Measurements from ENCODE around the gene PKN3. TPM values are rescaled to one million over a fixed set of nuclear protein-coding genes. Genes with fewer than 3 reads are reported as not detected.

Gene PKN3
- total and polyA plus RNA-seq, 9 of the 15 experiments (the other 6 are each of a cell fraction or from before 2014, with no cell fraction given), result 0.82 to 49.2 (median 19.7) TPM

- TF ChIP-seq ZBTB9 (CRISPR knock-in tag; IDR thresholded peaks at IDR 0.05), result no peak
- TF ChIP-seq ZBTB2 (IDR thresholded peaks at IDR 0.05), result peak; percentile 45; the same call in 1 of the 2 replicates
- TF ChIP-seq MEF2D (tag; conservative IDR thresholded peaks at IDR 0.05; ENCODE audit: low read depth), result no peak
- TF ChIP-seq, protein P1, sequence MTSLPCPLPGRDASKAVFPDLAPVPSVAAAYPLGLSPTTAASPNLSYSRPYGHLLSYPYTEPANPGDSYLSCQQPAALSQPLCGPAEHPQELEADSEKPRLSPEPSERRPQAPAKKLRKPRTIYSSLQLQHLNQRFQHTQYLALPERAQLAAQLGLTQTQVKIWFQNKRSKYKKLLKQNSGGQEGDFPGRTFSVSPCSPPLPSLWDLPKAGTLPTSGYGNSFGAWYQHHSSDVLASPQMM (CRISPR knock-in tag; IDR thresholded peaks at IDR 0.05), result no peak
- no peak for TF ChIP-seq POLR3G (IDR thresholded peaks at IDR 0.05; ENCODE audit: extremely low read depth, insufficient read length, insufficient replicate concordance)
- no peak for TF ChIP-seq PHB (CRISPR knock-in tag; IDR thresholded peaks at IDR 0.05)
- no peak for TF ChIP-seq TAF15 (IDR thresholded peaks at IDR 0.05; ENCODE audit: low read depth, low read length)
- no peak for TF ChIP-seq ZBTB17 (CRISPR knock-in tag; IDR thresholded peaks at IDR 0.05)
- TF ChIP-seq POLR2A (conservative IDR thresholded peaks at IDR 0.05), result peak; percentile 34; the same call in 1 of the 2 replicates
- no peak for TF ChIP-seq NCOA1 (IDR thresholded peaks at IDR 0.05; ENCODE audit: low read depth)
- no peak for TF ChIP-seq NR1H2 (CRISPR knock-in tag; IDR thresholded peaks at IDR 0.05)
- TF ChIP-seq ZNF592 (IDR thresholded peaks at IDR 0.05), result 0 out of 2 replicates have a peak, but pooled peaks have one; percentile 15
- no peak for TF ChIP-seq DIDO1 (tag; IDR thresholded peaks at IDR 0.05; ENCODE audit: low read depth)
- no peak for TF ChIP-seq C11orf30 (IDR thresholded peaks at IDR 0.05; ENCODE audit: low read depth)
- TF ChIP-seq MAX (CRISPR knock-in tag; IDR thresholded peaks at IDR 0.05), result no peak; the same call in 1 of the 2 replicates
- no peak for TF ChIP-seq ZNF277 (CRISPR knock-in tag; IDR thresholded peaks at IDR 0.05; ENCODE audit: borderline replicate concordance)
Measured at GRCh38 chr9:128702949-128703615, 779 bp downstream of the PKN3 start (continued).

Measured in K562 (cell line).